ENCODE measurements around the gene CYBRD1. TPM values are rescaled to one million over a fixed set of nuclear protein-coding genes. Genes with fewer than 3 reads are reported as not detected.

Gene CYBRD1
- total RNA-seq, 5 donors from 2014 or later (not counting 1 experiment from before 2014, with no cell fraction given): 0.23 to 1.8 (median 1.0) TPM

DNA sequence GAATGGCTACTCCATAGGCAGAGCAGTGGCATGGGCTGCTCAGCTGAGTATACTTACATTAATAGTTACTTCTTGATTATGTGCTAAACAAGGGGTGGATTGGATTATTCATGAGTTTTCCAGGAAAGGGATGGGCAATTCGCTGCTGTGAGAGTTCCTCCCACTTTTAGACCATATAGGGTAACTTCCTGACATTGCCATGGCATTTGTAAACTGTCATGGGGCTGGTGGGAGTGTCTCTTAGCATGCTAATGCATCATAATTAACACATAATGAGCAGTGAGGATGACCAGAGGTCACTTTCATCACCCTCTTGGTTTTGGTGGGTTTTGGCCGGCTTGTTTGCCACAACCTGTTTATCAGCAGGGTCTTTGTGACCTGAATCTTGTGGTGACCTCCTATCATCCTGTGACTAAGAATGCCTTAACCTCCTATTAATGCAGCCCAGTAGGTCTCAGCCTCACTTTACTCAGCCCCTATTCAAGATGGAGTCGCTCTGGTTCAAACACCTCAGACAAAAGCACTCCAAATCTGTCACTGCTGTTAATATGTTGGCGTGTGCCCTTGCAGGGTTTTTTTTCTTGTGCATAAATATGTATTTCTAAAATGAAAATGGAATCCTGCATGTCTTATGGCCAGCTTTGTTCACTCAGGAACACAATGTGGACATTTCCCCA lies 56.0 kb downstream of the CYBRD1 start:
- ChIA-PET CTCF (interaction anchor here in 1 of 2 donors (0.7 kb wide), 1 partner anchor 538 kb away, joined by 8 read pairs; no protein-coding TSS in a partner anchor), POLR2A (no interaction called here)
- H3K4me3 ChIP-seq (ENCODE audit: control insufficient read depth in 1 of 2, extremely low read depth in 1 of 2, low read length in 1 of 2): no peak overlapping the region
- ATAC-seq (replicated peaks in 1 of 4): no peak
- peaks cover 0 to 5% of the 10 kb centered on the region in 2 experiments for H3K4me1 ChIP-seq (ENCODE audit: control insufficient read depth in 1 of 2, extremely low read depth in 1 of 2, insufficient read depth in 2 of 2, low read length in 2 of 2)
- H3K27ac ChIP-seq (ENCODE audit: low read length): no peak overlapping the region
- no peak for DNase-seq
- Mint-ChIP-seq H3K36me3 (no peaks in the 10 kb centered on the region), H3K27ac (no peak overlapping the region), H3K9me3 (no peaks in the 10 kb centered on the region), H3K27me3 (peaks cover 3 to 10% of the 10 kb centered on the region in 2 donors), H3K4me1 (peaks cover 0 to 6% (median 6%) of the 10 kb centered on the region in 3 donors), H3K4me3 (no peak overlapping the region)
- no CpG with 5 or more reads among the region's 4 CpGs for WGBS (ENCODE audit: insufficient coverage)
- H3K27me3 ChIP-seq (replicated peaks in 1 of 2; ENCODE audit: control insufficient read depth in 2 of 2, extremely low read depth in 1 of 2, insufficient read depth in 2 of 2, low read length in 1 of 2): peaks cover 0 to 4% of the 10 kb centered on the region in 2 experiments
- H3K9me3 ChIP-seq: no peaks in the 10 kb centered on the region
- H3K36me3 ChIP-seq (ENCODE audit: control insufficient read depth in 2 of 2, extremely low read depth in 1 of 2, insufficient read depth in 1 of 2, low read length in 1 of 2): no peaks in the 10 kb centered on the region

DNA sequence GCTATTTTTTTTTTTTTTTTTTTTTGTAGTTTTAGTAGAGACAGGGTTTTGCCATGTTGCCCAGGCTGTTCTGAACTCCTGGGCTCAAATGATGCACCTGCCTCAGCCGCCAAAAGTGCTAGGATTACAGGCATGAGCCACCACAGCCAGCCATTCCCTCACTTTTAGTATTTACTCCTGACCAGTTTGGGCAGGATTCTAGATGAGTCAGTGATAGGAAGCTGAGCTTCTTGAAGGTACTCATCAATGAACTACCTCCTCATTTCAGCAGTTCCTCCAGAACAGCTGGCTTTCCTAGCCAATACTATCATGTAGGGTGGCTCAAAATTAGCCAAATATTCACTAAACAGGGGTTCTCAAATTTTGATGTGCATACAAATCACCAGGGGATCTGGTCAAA lies 57.2 kb downstream of the CYBRD1 start:
- Histone ChIP-seq H3K4me1 (ENCODE audit: control insufficient read depth in 1 of 2, extremely low read depth in 1 of 2, insufficient read depth in 2 of 2, low read length in 2 of 2) (no peaks in the 10 kb centered on the region), H3K27ac (ENCODE audit: low read length) (no peak overlapping the region), H3K4me3 (ENCODE audit: control insufficient read depth in 1 of 2, extremely low read depth in 1 of 2, low read length in 1 of 2) (no peak overlapping the region), H3K9me3 (no peaks in the 10 kb centered on the region), H3K27me3 (replicated peaks in 1 of 2; ENCODE audit: control insufficient read depth in 2 of 2, extremely low read depth in 1 of 2, insufficient read depth in 2 of 2, low read length in 1 of 2) (peaks cover 0 to 5% of the 10 kb centered on the region in 2 experiments), H3K36me3 (ENCODE audit: control insufficient read depth in 2 of 2, extremely low read depth in 1 of 2, insufficient read depth in 1 of 2, low read length in 1 of 2) (no peaks in the 10 kb centered on the region)
- Mint-ChIP-seq H3K27me3 (peaks cover 4 to 10% of the 10 kb centered on the region in 2 donors), H3K27ac (no peak overlapping the region), H3K9me3 (no peaks in the 10 kb centered on the region), H3K36me3 (no peaks in the 10 kb centered on the region), H3K4me1 (peaks cover 0 to under 1% (median under 1%) of the 10 kb centered on the region in 3 donors), H3K4me3 (no peak overlapping the region)
- CTCF ChIA-PET: interaction anchor here (0.6 to 0.8 kb wide), 2 partner anchors 9 to 1235 kb away, joined by 4 to 6 read pairs; no protein-coding TSS in a partner anchor
- no peak for ATAC-seq (replicated peaks in 1 of 4)
- no CpG with 5 or more reads among the region's 1 CpG for WGBS (ENCODE audit: insufficient coverage)
- no peak for DNase-seq
- POLR2A ChIA-PET: interaction anchor here (0.5 to 0.6 kb wide), 2 partner anchors 78 to 384 kb away, joined by 3 to 4 read pairs; no protein-coding TSS in a partner anchor

DNA sequence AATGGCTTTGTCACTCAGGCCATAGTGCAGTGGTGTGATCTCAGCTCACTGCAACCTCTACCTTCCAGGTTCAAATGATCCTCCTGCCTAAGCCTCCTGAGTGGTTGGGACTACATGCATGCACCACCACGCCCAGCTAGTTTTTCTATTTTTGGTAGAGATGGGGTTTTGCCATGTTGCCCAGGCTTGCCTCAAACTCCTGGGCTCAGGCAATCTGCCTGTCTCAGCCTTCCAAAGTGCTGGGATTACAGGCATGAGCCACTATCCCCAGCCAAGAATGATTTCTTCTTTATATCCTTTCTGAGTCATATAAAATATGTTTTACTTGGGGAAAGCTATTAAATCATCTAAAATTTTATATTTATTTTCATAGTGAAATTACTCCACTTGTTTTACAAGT lies 61.3 kb downstream of the CYBRD1 start:
- Histone ChIP-seq H3K27ac (ENCODE audit: low read length) (no peak overlapping the region), H3K9me3 (no peaks in the 10 kb centered on the region), H3K27me3 (replicated peaks in 1 of 2; ENCODE audit: control insufficient read depth in 2 of 2, extremely low read depth in 1 of 2, insufficient read depth in 2 of 2, low read length in 1 of 2) (peaks cover 0 to 14% of the 10 kb centered on the region in 2 experiments), H3K36me3 (ENCODE audit: control insufficient read depth in 2 of 2, extremely low read depth in 1 of 2, insufficient read depth in 1 of 2, low read length in 1 of 2) (no peaks in the 10 kb centered on the region), H3K4me1 (ENCODE audit: control insufficient read depth in 1 of 2, extremely low read depth in 1 of 2, insufficient read depth in 2 of 2, low read length in 2 of 2) (no peaks in the 10 kb centered on the region), H3K4me3 (ENCODE audit: control insufficient read depth in 1 of 2, extremely low read depth in 1 of 2, low read length in 1 of 2) (no peak overlapping the region)
- DNase-seq (no peak), ATAC-seq (replicated peaks in 1 of 4) (no peak)
- H3K36me3 Mint-ChIP-seq: no peaks in the 10 kb centered on the region
- H3K4me1 Mint-ChIP-seq: no peaks in the 10 kb centered on the region
- POLR2A ChIA-PET: no interaction called here
- WGBS (ENCODE audit: insufficient coverage): no CpG with 5 or more reads among the region's 1 CpG
- no peak overlapping the region for H3K4me3 Mint-ChIP-seq
- peaks cover 13 to 17% of the 10 kb centered on the region in 2 donors for H3K27me3 Mint-ChIP-seq
- no peaks in the 10 kb centered on the region for H3K9me3 Mint-ChIP-seq
- H3K27ac Mint-ChIP-seq: no peak overlapping the region
- CTCF ChIA-PET: no interaction called here

DNA sequence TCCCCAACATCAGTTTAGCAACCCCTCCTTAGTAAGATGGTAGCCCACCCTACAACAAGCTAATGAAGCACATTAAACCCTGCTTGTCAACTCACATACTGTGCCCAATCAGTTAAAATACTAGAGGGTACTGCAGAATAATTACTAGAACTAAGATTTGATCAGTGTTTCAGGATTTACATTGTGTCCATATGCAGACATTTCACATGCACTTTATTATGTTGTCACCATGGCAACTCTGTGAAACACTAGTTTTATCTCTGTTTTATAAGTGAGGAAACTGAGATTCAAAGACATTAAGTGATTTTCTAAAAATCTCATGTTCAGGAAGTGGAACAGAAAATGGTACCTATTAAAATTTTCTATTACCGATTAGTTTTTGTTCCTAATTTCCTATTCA lies 61.7 kb downstream of the CYBRD1 start:
- no peaks in the 10 kb centered on the region for H3K36me3 ChIP-seq (ENCODE audit: control insufficient read depth in 2 of 2, extremely low read depth in 1 of 2, insufficient read depth in 1 of 2, low read length in 1 of 2)
- Mint-ChIP-seq H3K27me3 (peaks cover 13 to 17% of the 10 kb centered on the region in 2 donors), H3K27ac (no peak overlapping the region), H3K4me3 (no peak overlapping the region), H3K9me3 (no peaks in the 10 kb centered on the region), H3K4me1 (no peaks in the 10 kb centered on the region), H3K36me3 (no peaks in the 10 kb centered on the region)
- CTCF ChIA-PET: no interaction called here
- ATAC-seq (replicated peaks in 1 of 4) (no peak), DNase-seq (no peak)
- no peaks in the 10 kb centered on the region for H3K9me3 ChIP-seq
- POLR2A ChIA-PET: no interaction called here
- no peak overlapping the region for H3K4me3 ChIP-seq (ENCODE audit: control insufficient read depth in 1 of 2, extremely low read depth in 1 of 2, low read length in 1 of 2)
- WGBS (ENCODE audit: insufficient coverage): no CpG with 5 or more reads among the region's 1 CpG
- no peak overlapping the region for H3K27ac ChIP-seq (ENCODE audit: low read length)
- no peaks in the 10 kb centered on the region for H3K4me1 ChIP-seq (ENCODE audit: control insufficient read depth in 1 of 2, extremely low read depth in 1 of 2, insufficient read depth in 2 of 2, low read length in 2 of 2)
- peaks cover 0 to 14% of the 10 kb centered on the region in 2 experiments for H3K27me3 ChIP-seq (replicated peaks in 1 of 2; ENCODE audit: control insufficient read depth in 2 of 2, extremely low read depth in 1 of 2, insufficient read depth in 2 of 2, low read length in 1 of 2)

DNA sequence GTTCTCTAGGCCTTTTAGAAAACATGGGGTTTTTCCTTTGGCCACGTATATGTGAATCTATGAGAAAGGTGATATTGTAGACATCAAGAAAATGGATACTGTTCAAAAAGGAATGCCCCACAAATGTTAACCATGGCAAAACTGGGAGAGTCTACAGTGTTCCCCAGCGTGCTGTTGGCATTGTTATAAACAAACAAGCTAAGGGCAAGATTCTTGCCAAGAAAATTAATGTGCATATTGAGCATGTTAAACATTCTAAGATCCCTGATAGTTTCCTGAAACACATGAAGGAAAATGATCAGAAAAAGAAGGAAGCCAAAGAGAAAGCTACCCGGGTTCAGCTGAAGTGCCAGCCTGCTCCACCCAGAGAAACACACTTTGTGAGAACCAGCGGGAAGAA lies 64.9 kb downstream of the CYBRD1 start:
- no peak for ATAC-seq (replicated peaks in 1 of 4)
- peaks cover 0 to 4% (median 0%) of the 10 kb centered on the region in 3 donors for H3K9me3 Mint-ChIP-seq
- Histone ChIP-seq H3K9me3 (peaks cover 2% of the 10 kb centered on the region), H3K27me3 (replicated peaks in 1 of 2; ENCODE audit: control insufficient read depth in 2 of 2, extremely low read depth in 1 of 2, insufficient read depth in 2 of 2, low read length in 1 of 2) (peaks cover 0 to 17% of the 10 kb centered on the region in 2 experiments), H3K36me3 (ENCODE audit: control insufficient read depth in 2 of 2, extremely low read depth in 1 of 2, insufficient read depth in 1 of 2, low read length in 1 of 2) (no peaks in the 10 kb centered on the region), H3K4me1 (ENCODE audit: control insufficient read depth in 1 of 2, extremely low read depth in 1 of 2, insufficient read depth in 2 of 2, low read length in 2 of 2) (no peaks in the 10 kb centered on the region), H3K4me3 (ENCODE audit: control insufficient read depth in 1 of 2, extremely low read depth in 1 of 2, low read length in 1 of 2) (no peak overlapping the region), H3K27ac (ENCODE audit: low read length) (no peak overlapping the region)
- H3K27me3 Mint-ChIP-seq: peaks cover 7 to 34% of the 10 kb centered on the region in 2 donors
- no peak overlapping the region for H3K4me3 Mint-ChIP-seq
- no peak for DNase-seq
- H3K27ac Mint-ChIP-seq: no peak overlapping the region
- WGBS (ENCODE audit: insufficient coverage): 100% methylated on average over 1 of the region's 4 CpGs
- no peaks in the 10 kb centered on the region for H3K4me1 Mint-ChIP-seq
- POLR2A ChIA-PET: no interaction called here
- CTCF ChIA-PET: interaction anchor here (0.7 to 1.0 kb wide), 2 partner anchors 16 to 26 kb away, joined by 3 read pairs; no protein-coding TSS in a partner anchor
- H3K36me3 Mint-ChIP-seq: no peaks in the 10 kb centered on the region

DNA sequence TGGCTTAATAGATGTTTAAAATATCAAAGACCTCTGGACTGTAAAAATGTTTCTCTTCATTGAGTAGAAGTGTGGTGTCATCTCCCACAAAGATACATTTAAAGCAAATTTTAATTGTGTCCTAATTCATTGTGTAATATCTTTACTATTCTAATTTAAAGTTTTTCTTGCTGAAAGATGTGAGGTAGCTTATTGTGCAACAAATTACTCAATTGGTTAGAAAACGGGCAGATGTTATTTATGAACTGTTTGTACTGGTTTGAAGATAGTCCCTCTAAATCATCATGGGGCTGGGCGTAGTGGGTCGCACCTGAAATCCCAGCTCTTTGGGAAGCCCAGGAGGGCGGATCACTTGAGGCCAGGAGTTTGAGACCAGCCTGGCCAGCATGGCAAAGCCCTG lies 65.3 kb downstream of the CYBRD1 start:
- H3K4me3 ChIP-seq (ENCODE audit: control insufficient read depth in 1 of 2, extremely low read depth in 1 of 2, low read length in 1 of 2): no peak overlapping the region
- Mint-ChIP-seq H3K4me3 (no peak overlapping the region), H3K9me3 (peaks cover 0 to 4% (median 0%) of the 10 kb centered on the region in 3 donors), H3K36me3 (no peaks in the 10 kb centered on the region), H3K27ac (no peak overlapping the region), H3K4me1 (no peaks in the 10 kb centered on the region), H3K27me3 (peaks cover 7 to 33% of the 10 kb centered on the region in 2 donors)
- no peaks in the 10 kb centered on the region for H3K36me3 ChIP-seq (ENCODE audit: control insufficient read depth in 2 of 2, extremely low read depth in 1 of 2, insufficient read depth in 1 of 2, low read length in 1 of 2)
- peaks cover 2% of the 10 kb centered on the region for H3K9me3 ChIP-seq
- H3K27me3 ChIP-seq (replicated peaks in 1 of 2; ENCODE audit: control insufficient read depth in 2 of 2, extremely low read depth in 1 of 2, insufficient read depth in 2 of 2, low read length in 1 of 2): peaks cover 0 to 17% of the 10 kb centered on the region in 2 experiments
- H3K27ac ChIP-seq (ENCODE audit: low read length): no peak overlapping the region
- no peak for DNase-seq
- ChIA-PET CTCF (interaction anchor here (0.6 to 1.0 kb wide), 4 partner anchors 10 to 26 kb away, joined by 3 read pairs; no protein-coding TSS in a partner anchor), POLR2A (interaction anchor here in 1 of 2 donors (0.6 kb wide), 1 partner anchor 81 kb away, joined by 5 read pairs; no protein-coding TSS in a partner anchor)
- H3K4me1 ChIP-seq (ENCODE audit: control insufficient read depth in 1 of 2, extremely low read depth in 1 of 2, insufficient read depth in 2 of 2, low read length in 2 of 2): no peaks in the 10 kb centered on the region
- no peak for ATAC-seq (replicated peaks in 1 of 4)
- WGBS (ENCODE audit: insufficient coverage): 93% methylated on average over 3 of the region's 4 CpGs
